K562 (cell line): ENCODE data around the gene UGT1A6.

Experiments
- KAT2B ChIP-seq: IDR thresholded peaks from one replicate; pipeline ENCODE4 v1.6.1; 2012; ENCODE audit warnings: low read depth, mild to moderate bottlenecking, control low read depth, inconsistent platforms, low read length, moderate library complexity
- NRF1 ChIP-seq, 2 experiments: fragments of 450-650 bp; IDR thresholded peaks in 1 of 2; conservative IDR thresholded peaks in 1 of 2; 2 replicates each; pipeline ENCODE4 v1.6.1; 2014; ENCODE audit warnings: mild to moderate bottlenecking in 2 of 2
- RCOR1 ChIP-seq, 2 experiments: IDR thresholded peaks; 2 replicates each; pipeline ENCODE4 v1.6.1; 2012; ENCODE audit warnings: low read depth in 2 of 2, low read length in 2 of 2, borderline replicate concordance in 1 of 2, improper control_type of control experiment in 1 of 2
- SP1 ChIP-seq: sonication (generic); formaldehyde crosslinking; IDR thresholded peaks from 2 replicates; pipeline ENCODE4 v1.8.1; 2022; ENCODE audit warnings: mild to moderate bottlenecking, missing genetic modification reagents
- ZNF311 ChIP-seq: fragments of 250-450 bp; sonication (Bioruptor Pico); IDR thresholded peaks from 2 replicates; pipeline ENCODE4 v1.4.0; 2020; ENCODE audit warnings: mild to moderate bottlenecking, moderate library complexity

DNA sequence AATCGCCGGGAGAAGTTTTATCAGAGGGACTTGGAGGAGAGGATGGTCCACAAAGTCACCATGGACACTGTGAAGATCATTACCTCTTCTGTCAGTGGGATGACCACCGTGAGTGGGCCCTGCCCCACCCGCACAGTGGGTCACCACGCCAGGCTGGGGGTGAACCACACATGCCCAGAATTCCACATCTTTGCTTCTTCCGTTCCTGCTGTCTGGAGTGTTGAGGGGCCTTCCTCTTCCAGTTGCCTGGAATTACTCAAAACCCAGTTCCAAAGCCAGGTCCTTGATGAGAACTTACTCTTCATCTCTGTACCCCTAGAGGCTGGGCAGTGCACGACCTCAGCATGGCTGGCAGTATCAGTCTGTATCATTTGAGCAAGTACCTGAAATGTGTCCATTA, 107.5 kb downstream of the UGT1A6 start:
- TF ChIP-seq ZNF311 (CRISPR knock-in tag) (no peak), KAT2B (no peak), NRF1 (conservative IDR thresholded peaks at IDR 0.05 in 1 of 2, IDR thresholded peaks at IDR 0.05 in 1 of 2) (no peak), SP1 (CRISPR knock-in tag) (no peak), RCOR1 (IDR thresholded peaks at IDR 0.05; ENCODE audit: borderline replicate concordance in 1 of 2, low read depth in 2 of 2, low read length in 2 of 2) (no peak)
